ENCODE data around the gene LPIN2.

Gene LPIN2

DNA sequence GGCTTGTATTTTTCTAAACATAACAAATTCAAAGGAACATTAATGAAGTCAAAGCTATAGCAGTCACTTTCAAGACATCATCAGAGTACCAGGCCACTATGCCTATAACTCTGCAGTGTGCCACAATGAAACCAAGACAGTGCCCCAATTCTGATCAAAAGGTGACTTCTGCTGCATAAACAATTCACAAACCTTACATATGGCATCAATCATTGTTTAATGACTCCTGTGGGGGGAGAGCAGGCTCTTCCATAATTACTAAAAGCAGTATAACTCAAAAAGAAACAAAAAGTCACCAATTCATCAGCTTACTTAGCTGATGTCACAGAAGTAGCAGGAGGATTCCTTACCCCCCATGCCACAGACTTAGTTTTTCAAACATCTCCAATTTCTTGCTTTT lies 15.5 kb downstream of the LPIN2 start:
- in situ Hi-C loops (cut with MboI; ENCODE audit: low sequenced_read_pairs, unreplicated experiment) = loop anchor here (10.0 to 25.0 kb wide), 3 partner anchors 235 to 590 kb away; partner anchors contain the start of gene MYL12A
- TF ChIP-seq, protein P1, sequence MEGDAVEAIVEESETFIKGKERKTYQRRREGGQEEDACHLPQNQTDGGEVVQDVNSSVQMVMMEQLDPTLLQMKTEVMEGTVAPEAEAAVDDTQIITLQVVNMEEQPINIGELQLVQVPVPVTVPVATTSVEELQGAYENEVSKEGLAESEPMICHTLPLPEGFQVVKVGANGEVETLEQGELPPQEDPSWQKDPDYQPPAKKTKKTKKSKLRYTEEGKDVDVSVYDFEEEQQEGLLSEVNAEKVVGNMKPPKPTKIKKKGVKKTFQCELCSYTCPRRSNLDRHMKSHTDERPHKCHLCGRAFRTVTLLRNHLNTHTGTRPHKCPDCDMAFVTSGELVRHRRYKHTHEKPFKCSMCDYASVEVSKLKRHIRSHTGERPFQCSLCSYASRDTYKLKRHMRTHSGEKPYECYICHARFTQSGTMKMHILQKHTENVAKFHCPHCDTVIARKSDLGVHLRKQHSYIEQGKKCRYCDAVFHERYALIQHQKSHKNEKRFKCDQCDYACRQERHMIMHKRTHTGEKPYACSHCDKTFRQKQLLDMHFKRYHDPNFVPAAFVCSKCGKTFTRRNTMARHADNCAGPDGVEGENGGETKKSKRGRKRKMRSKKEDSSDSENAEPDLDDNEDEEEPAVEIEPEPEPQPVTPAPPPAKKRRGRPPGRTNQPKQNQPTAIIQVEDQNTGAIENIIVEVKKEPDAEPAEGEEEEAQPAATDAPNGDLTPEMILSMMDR (IDR thresholded peaks at IDR 0.05; ENCODE audit: borderline replicate concordance, control extremely low read depth, extremely low read depth, insufficient read depth, missing control alignments) = no peak

DNA sequence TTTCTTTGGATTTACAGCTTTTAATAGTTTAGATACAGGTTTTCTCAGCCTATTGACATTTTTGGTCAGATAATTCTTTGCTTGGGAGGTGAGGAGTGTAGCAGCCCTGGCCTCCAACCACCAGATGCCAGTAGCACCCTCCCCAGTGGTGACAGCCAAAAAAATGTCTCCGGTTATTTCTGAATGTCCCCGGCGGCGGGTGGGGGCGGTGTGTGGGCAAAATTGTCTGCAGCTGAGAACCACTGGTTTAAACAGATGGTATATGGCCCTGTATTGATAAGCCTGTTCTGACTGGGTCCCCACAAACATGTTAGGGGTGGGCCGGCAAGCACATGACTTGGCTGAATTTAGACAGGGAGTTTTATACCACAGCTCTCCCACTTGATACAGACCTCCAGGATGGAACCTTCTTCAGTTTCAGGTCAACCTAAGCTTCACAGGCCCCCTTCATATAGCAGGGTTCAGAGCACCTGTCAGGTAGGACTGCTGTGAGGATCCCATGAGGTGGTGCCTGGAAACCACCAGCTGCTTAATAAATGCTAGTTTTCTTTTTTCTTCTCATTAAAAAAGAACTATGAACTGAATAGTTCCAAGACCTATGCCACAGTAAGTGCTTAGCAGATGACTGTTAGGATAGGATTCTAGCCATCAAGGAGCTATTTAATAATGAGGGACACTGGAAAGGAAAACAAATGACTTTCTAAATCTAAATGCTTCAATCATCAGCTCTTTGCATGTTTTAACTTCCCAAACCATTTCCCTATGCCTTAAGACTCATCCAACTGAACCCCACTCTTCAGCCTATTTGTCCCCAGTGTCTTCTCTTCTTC lies 18.1 kb downstream of the LPIN2 start:
- in situ Hi-C loops (cut with MboI; ENCODE audit: low sequenced_read_pairs, unreplicated experiment) = loop anchor here (10.0 to 25.0 kb wide), 3 partner anchors 233 to 592 kb away; partner anchors contain the start of gene MYL12A
- peak; percentile 70 for DNase-seq (ENCODE audit: low spot score)

More for the DNA sequence above, 15.5 kb downstream of the LPIN2 start:
- DNase-seq (ENCODE audit: low spot score) = no peak

DNA sequence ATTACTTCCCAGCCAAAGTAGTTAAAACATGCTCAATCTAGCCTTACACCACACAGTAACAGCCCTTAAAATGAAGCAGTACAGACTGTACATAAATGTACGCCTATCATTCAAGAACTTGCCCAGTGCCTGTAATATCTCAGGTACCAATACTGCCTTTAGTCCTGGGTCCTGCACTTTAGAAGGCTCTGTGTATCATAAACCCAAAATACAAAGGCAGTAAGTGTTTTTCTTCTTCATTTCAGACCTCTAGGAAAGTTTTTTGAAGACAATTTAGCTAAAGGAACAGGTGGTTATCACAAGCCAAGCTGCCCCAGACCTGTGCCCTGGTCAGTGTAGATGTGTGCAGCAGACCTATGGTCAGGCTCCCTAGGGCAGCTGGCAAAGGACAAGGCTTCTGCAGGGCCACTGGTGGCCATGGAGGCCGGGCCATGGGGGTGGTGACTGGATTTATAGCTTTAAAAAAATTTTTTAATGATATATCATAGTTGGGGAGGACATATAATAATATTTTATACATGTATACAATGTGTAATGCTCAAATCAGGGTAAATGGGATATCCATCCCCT lies 18.8 kb downstream of the LPIN2 start:
- TF ChIP-seq, protein P1 (IDR thresholded peaks at IDR 0.05; ENCODE audit: borderline replicate concordance, control extremely low read depth, extremely low read depth, insufficient read depth, missing control alignments) = peak; percentile 0
- in situ Hi-C loops (cut with MboI; ENCODE audit: low sequenced_read_pairs, unreplicated experiment) = loop anchor here (10.0 to 25.0 kb wide), 3 partner anchors 232 to 593 kb away; partner anchors contain the start of gene MYL12A
- DNase-seq (ENCODE audit: low spot score) = no peak

More for the DNA sequence above, 18.1 kb downstream of the LPIN2 start:
- TF ChIP-seq, protein P1 (IDR thresholded peaks at IDR 0.05; ENCODE audit: borderline replicate concordance, control extremely low read depth, extremely low read depth, insufficient read depth, missing control alignments) = peak; percentile 71

DNA sequence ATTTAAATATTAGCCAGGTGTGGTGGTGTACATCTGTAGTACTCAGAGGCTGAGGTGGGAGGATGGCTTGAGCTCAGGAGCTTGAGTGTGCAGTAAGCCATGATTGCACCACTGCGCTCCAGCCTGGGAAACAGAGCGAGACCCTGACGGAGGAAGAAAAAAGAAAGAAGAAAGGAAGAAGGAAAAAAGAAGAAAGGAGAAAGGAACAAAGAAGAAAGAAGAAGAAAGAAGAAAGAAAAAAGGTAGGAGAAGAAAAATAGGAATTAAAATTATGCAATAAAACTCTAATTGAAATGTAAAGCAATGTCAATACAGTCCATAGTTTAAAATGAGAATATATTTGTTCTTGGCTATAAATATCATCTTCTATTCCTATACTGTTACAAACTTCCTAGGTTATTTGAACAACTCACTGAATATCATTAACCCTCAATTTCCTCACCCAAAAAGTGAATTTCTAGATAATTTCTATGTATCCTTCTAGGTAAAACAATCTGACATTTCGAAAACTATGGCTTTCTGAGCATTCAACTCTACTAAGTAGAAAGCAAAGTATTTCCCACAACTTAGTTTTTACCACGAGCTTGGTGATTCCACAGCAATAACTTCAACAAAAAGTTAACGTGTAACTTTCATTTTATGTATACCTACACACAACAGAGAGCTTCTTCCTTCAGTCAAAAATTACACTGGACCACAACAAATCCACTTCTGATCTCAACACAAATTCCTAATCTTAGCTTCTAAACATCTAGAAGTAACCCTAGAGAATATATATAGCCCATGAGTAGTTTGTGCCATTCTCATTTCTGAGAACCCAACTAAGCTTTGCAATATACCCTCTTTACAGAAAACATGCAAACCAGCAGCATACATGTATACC lies 19.7 kb downstream of the LPIN2 start:
- TF ChIP-seq, protein P1 (IDR thresholded peaks at IDR 0.05; ENCODE audit: borderline replicate concordance, control extremely low read depth, extremely low read depth, insufficient read depth, missing control alignments) = no peak
- in situ Hi-C loops (cut with MboI; ENCODE audit: low sequenced_read_pairs, unreplicated experiment) = loop anchor here (10.0 to 25.0 kb wide), 3 partner anchors 231 to 594 kb away; partner anchors contain the start of gene MYL12A
- DNase-seq (ENCODE audit: low spot score) = no peak

DNA sequence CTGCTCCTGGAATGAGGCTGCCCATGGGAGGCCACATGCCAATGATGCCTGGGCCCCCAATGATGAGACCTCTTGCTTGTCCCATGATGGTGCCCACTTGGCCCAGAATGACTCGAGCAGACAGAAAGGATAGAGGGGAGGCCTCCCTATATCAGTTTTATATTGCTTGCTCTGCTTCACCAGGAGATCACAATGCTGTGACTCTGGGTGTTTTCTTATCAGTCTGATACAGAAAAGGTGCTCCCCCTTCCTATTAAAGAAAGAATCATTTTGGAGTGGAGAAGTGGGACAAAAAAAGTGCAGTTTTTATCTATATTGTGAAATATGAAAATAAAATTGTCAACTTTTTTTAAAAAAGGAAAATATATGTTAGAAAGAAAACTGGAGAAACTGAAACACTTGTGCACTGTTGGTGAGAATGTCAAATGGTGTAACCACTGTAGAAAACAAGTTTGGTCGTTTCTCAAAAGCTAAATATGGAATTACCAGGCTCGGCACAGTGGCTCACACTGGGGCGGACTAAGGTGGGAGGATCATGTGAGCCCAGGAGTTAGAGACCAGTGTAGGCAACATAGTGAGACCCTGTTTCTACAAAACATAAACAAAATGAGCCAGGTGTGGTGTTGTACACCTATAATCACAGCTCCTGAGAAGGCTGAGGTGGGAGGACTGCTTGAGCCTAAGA lies 21.8 kb downstream of the LPIN2 start:
- TF ChIP-seq, protein P1 (IDR thresholded peaks at IDR 0.05; ENCODE audit: borderline replicate concordance, control extremely low read depth, extremely low read depth, insufficient read depth, missing control alignments) = no peak
- in situ Hi-C loops (cut with MboI; ENCODE audit: low sequenced_read_pairs, unreplicated experiment) = loop anchor here (10.0 to 25.0 kb wide), 3 partner anchors 229 to 596 kb away; partner anchors contain the start of gene MYL12A

More for the DNA sequence above, 21.8 kb downstream of the LPIN2 start:
- no peak for DNase-seq (ENCODE audit: low spot score)

Data from GM13976 (cell line).